ENCODE data around the gene UTP25. TPM values are rescaled to one million over a fixed set of nuclear protein-coding genes. Genes with fewer than 3 reads are reported as not detected.

The UTP25 gene
- total RNA-seq, 2 donors from 2014 or later: 11.5 to 11.9 TPM

DNA sequence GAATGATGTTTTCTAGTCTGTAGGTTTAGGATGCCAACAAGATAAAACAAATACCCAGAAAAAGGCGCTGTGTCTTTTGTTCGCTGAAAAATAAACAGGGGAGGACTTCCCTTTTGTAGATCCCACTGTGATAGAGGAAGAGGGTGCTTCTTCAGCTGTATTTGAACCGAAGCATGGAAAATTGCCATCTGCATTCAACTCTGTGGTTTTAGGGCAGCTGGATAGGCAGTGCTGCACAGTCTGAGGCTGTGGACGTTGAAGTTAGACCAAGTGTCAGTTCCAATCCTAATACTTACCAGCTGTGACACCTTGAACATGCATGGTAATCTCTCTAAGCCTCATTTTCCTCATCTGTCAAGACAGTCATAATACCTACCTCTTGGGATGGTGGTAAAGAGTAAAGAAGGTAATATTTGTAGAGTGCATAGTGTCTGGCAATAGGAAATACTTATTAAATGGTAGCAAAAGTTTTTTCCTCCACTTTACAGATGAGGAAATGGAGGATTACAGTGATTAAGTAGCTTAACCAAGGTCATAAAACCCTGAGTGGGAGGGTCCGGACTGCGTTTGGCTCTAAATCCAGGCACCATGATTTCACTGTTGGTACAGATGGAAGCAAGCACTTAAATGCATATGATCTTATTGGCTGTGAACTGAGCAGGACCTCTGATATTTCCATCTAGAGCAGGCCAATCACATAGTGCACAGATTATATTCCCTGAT, 48.5 kb downstream of the UTP25 start:
- Mint-ChIP-seq H3K27ac (no peak overlapping the region), H3K27me3 (ENCODE audit: low read depth) (peaks cover 55% of the 10 kb centered on the region), H3K9me3 (no peaks in the 10 kb centered on the region), H3K4me3 (no peak overlapping the region), H3K36me3 (ENCODE audit: insufficient read depth in 2 of 2) (no peaks in the 10 kb centered on the region), H3K4me1 (ENCODE audit: low read depth) (no peaks in the 10 kb centered on the region)
- ATAC-seq (replicated peaks in 1 of 2): no peak
- DNase-seq: no peak

GRCh38 chr1:209877087-209877764, 49.5 kb downstream of the UTP25 start:
- Mint-ChIP-seq H3K4me1 (ENCODE audit: low read depth) (no peaks in the 10 kb centered on the region), H3K9me3 (no peaks in the 10 kb centered on the region), H3K27ac (no peak overlapping the region), H3K4me3 (no peak overlapping the region), H3K27me3 (ENCODE audit: low read depth) (peaks cover 52% of the 10 kb centered on the region), H3K36me3 (ENCODE audit: insufficient read depth in 2 of 2) (no peaks in the 10 kb centered on the region)
- ATAC-seq (replicated peaks in 1 of 2): no peak
- DNase-seq: no peak

GRCh38 chr1:209878964-209879363, 51.2 kb downstream of the UTP25 start:
- no peaks in the 10 kb centered on the region for H3K36me3 Mint-ChIP-seq (ENCODE audit: insufficient read depth in 2 of 2)
- no peak overlapping the region for H3K27ac Mint-ChIP-seq
- ATAC-seq (replicated peaks in 1 of 2) (no peak), DNase-seq (no peak)
- H3K4me3 Mint-ChIP-seq: no peak overlapping the region
- H3K9me3 Mint-ChIP-seq: no peaks in the 10 kb centered on the region
- H3K4me1 Mint-ChIP-seq (ENCODE audit: low read depth): peaks cover 4% of the 10 kb centered on the region
- H3K27me3 Mint-ChIP-seq (ENCODE audit: low read depth): peaks cover 52% of the 10 kb centered on the region

- ATAC-seq (replicated peaks in 1 of 2): no peak
- no peaks in the 10 kb centered on the region for H3K36me3 Mint-ChIP-seq (ENCODE audit: insufficient read depth in 2 of 2)
- H3K4me3 Mint-ChIP-seq: no peak overlapping the region
- no peak overlapping the region for H3K27ac Mint-ChIP-seq
- DNase-seq: no peak
- H3K9me3 Mint-ChIP-seq: no peaks in the 10 kb centered on the region
- peaks cover 56% of the 10 kb centered on the region for H3K27me3 Mint-ChIP-seq (ENCODE audit: low read depth)
- H3K4me1 Mint-ChIP-seq (ENCODE audit: low read depth): peaks cover 9% of the 10 kb centered on the region
These were observed 51.8 kb downstream of the UTP25 start for GRCh38 chr1:209879539-209879938.

GRCh38 chr1:209880031-209880430, 52.3 kb downstream of the UTP25 start:
- Mint-ChIP-seq H3K4me1 (ENCODE audit: low read depth) (peaks cover 14% of the 10 kb centered on the region), H3K9me3 (no peaks in the 10 kb centered on the region), H3K27me3 (ENCODE audit: low read depth) (peaks cover 56% of the 10 kb centered on the region), H3K27ac (no peak overlapping the region), H3K36me3 (ENCODE audit: insufficient read depth in 2 of 2) (no peaks in the 10 kb centered on the region), H3K4me3 (no peak overlapping the region)
- ATAC-seq (replicated peaks in 1 of 2) (no peak), DNase-seq (no peak)

DNA sequence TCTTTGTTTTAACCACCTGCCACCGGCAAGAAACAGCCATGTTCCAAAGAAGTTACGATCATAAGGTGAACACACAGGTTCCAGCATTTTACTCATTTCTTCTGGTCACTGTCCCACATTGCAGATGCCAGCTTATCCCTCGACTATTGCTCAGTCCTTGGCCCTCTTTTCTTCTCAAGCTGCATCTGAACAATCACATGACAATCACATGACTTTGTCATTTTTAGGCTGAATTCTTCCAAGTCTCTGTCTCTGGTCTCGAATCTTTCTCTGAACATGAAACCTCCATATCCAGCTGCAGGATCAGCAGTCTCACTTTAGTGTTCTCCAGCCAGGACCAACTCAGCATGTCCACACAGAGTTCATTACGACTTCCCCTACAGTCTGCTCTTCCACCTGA, 53.8 kb downstream of the UTP25 start:
- no peaks in the 10 kb centered on the region for H3K9me3 Mint-ChIP-seq
- H3K27me3 Mint-ChIP-seq (ENCODE audit: low read depth): peaks cover 49% of the 10 kb centered on the region
- H3K4me1 Mint-ChIP-seq (ENCODE audit: low read depth): peaks cover 15% of the 10 kb centered on the region
- no peak overlapping the region for H3K4me3 Mint-ChIP-seq
- DNase-seq (no peak), ATAC-seq (replicated peaks in 1 of 2) (no peak)
- no peaks in the 10 kb centered on the region for H3K36me3 Mint-ChIP-seq (ENCODE audit: insufficient read depth in 2 of 2)
- no peak overlapping the region for H3K27ac Mint-ChIP-seq

GRCh38 chr1:209882286-209882685, 54.5 kb downstream of the UTP25 start:
- H3K27me3 Mint-ChIP-seq (ENCODE audit: low read depth): peaks cover 49% of the 10 kb centered on the region
- H3K36me3 Mint-ChIP-seq (ENCODE audit: insufficient read depth in 2 of 2): no peaks in the 10 kb centered on the region
- no peak overlapping the region for H3K4me3 Mint-ChIP-seq
- no peak overlapping the region for H3K27ac Mint-ChIP-seq
- ATAC-seq (replicated peaks in 1 of 2) (no peak), DNase-seq (no peak)
- peaks cover 15% of the 10 kb centered on the region for H3K4me1 Mint-ChIP-seq (ENCODE audit: low read depth)
- no peaks in the 10 kb centered on the region for H3K9me3 Mint-ChIP-seq

DNA sequence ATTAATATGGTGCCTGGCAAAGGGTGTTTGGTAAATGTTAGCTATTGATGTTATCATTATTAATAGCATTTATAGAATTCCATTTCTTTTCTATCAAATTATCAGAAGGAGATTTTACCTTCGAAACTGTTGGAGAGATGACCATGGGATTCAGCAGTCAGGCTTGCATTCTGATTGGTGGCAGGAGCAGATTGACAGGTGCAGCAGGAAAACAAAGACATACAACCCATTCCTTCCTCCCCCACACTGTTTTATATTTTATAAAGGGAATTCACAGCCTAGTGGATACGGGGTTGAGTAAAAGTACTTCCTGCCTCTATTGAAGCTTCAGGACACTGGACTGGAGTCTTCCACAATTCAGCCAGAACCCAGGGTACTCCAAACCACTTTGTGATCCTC, 55.2 kb downstream of the UTP25 start:
- Mint-ChIP-seq H3K27ac (no peak overlapping the region), H3K27me3 (ENCODE audit: low read depth) (peaks cover 50% of the 10 kb centered on the region), H3K4me3 (no peak overlapping the region), H3K4me1 (ENCODE audit: low read depth) (peaks cover 15% of the 10 kb centered on the region), H3K36me3 (ENCODE audit: insufficient read depth in 2 of 2) (no peaks in the 10 kb centered on the region), H3K9me3 (no peaks in the 10 kb centered on the region)
- ATAC-seq (replicated peaks in 1 of 2): no peak
- DNase-seq: no peak

- H3K9me3 Mint-ChIP-seq: no peaks in the 10 kb centered on the region
- ATAC-seq (replicated peaks in 1 of 2) (no peak), DNase-seq (no peak)
- no peak overlapping the region for H3K27ac Mint-ChIP-seq
- peaks cover 15% of the 10 kb centered on the region for H3K4me1 Mint-ChIP-seq (ENCODE audit: low read depth)
- peaks cover 55% of the 10 kb centered on the region for H3K27me3 Mint-ChIP-seq (ENCODE audit: low read depth)
- H3K36me3 Mint-ChIP-seq (ENCODE audit: insufficient read depth in 2 of 2): no peaks in the 10 kb centered on the region
- no peak overlapping the region for H3K4me3 Mint-ChIP-seq
These were observed 55.7 kb downstream of the UTP25 start for GRCh38 chr1:209883341-209883971.

DNA sequence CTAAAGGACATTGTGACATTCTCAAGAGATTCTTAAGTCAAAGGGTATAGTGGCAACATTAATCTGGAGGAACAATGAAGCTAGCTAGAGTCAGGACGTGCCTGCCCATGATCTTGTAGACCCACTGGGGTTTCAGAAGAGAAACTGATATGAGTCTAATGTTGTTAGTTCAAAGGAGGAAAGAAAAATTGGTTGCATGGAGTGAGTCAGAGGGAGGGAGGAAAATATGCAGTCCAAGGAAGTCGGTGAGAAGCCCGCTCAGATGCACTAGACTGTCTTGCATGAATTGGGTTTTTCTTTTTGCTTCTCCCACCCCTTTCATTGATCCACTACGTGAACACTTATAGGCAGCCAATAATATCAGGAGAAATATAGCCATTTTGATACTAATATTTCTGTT, 56.5 kb downstream of the UTP25 start:
- H3K36me3 Mint-ChIP-seq (ENCODE audit: insufficient read depth in 2 of 2): no peaks in the 10 kb centered on the region
- H3K9me3 Mint-ChIP-seq: no peaks in the 10 kb centered on the region
- ATAC-seq (replicated peaks in 1 of 2) (peak; percentile 72 to 75), DNase-seq (peak in 1 of 2 donors; percentile 11)
- peak overlapping the region in 1 of 2 donors; percentile 9 for H3K4me3 Mint-ChIP-seq
- H3K27ac Mint-ChIP-seq: no peak overlapping the region
- H3K4me1 Mint-ChIP-seq (ENCODE audit: low read depth): peaks cover 15% of the 10 kb centered on the region
- peaks cover 54% of the 10 kb centered on the region for H3K27me3 Mint-ChIP-seq (ENCODE audit: low read depth)

- Mint-ChIP-seq H3K36me3 (ENCODE audit: insufficient read depth in 2 of 2) (no peaks in the 10 kb centered on the region), H3K27ac (no peak overlapping the region), H3K4me1 (ENCODE audit: low read depth) (peaks cover 15% of the 10 kb centered on the region), H3K27me3 (ENCODE audit: low read depth) (peaks cover 50% of the 10 kb centered on the region), H3K4me3 (peak overlapping the region in 1 of 2 donors; percentile 9), H3K9me3 (no peaks in the 10 kb centered on the region)
- peak; percentile 70 to 75 for DNase-seq
- ATAC-seq (replicated peaks in 1 of 2): peak; percentile 100
These were observed 56.9 kb downstream of the UTP25 start for GRCh38 chr1:209884665-209885117.

GRCh38 chr1:209885403-209886218, 57.8 kb downstream of the UTP25 start:
- no peak for DNase-seq
- peaks cover 47% of the 10 kb centered on the region for H3K27me3 Mint-ChIP-seq (ENCODE audit: low read depth)
- ATAC-seq (replicated peaks in 1 of 2): no peak
- no peak overlapping the region for H3K27ac Mint-ChIP-seq
- H3K9me3 Mint-ChIP-seq: no peaks in the 10 kb centered on the region
- peaks cover 15% of the 10 kb centered on the region for H3K4me1 Mint-ChIP-seq (ENCODE audit: low read depth)
- no peaks in the 10 kb centered on the region for H3K36me3 Mint-ChIP-seq (ENCODE audit: insufficient read depth in 2 of 2)
- H3K4me3 Mint-ChIP-seq: no peak overlapping the region

GRCh38 chr1:209886219-209886536, 58.4 kb downstream of the UTP25 start:
- ATAC-seq (replicated peaks in 1 of 2): no peak
- no peaks in the 10 kb centered on the region for H3K36me3 Mint-ChIP-seq (ENCODE audit: insufficient read depth in 2 of 2)
- H3K27me3 Mint-ChIP-seq (ENCODE audit: low read depth): peaks cover 47% of the 10 kb centered on the region
- no peak for DNase-seq
- peaks cover 15% of the 10 kb centered on the region for H3K4me1 Mint-ChIP-seq (ENCODE audit: low read depth)
- no peak overlapping the region for H3K27ac Mint-ChIP-seq
- H3K9me3 Mint-ChIP-seq: no peaks in the 10 kb centered on the region
- no peak overlapping the region for H3K4me3 Mint-ChIP-seq

Measured in activated T-cell treated with anti-CD3 and anti-CD28 coated beads, Interleukin-2, amount 50 U/mL, for 72 hours (primary cell).